C4-2B (cell line): ENCODE results near the gene TNFRSF11A.

ENCODE experiments used
- H3K27ac ChIP-seq: fragments of 450-650 bp; 2 replicates; pipeline ENCODE4 v1.5.1; 2017
- CTCF ChIP-seq: fragments of 450-650 bp; conservative IDR thresholded peaks from 2 replicates; pipeline ENCODE4 v1.5.1; 2017; ENCODE audit warnings: mild to moderate bottlenecking
- ZFX ChIP-seq: fragments of 450-650 bp; IDR thresholded peaks from 2 replicates; pipeline ENCODE4 v1.6.1; 2017

The TNFRSF11A gene

GRCh38 chr18:62434798-62435197 lies 109.7 kb downstream of the TNFRSF11A start:
- TF ChIP-seq ZFX (no peak), CTCF (no peak)
- H3K27ac ChIP-seq: no peak overlapping the region

GRCh38 chr18:62435435-62436031 lies 110.4 kb downstream of the TNFRSF11A start:
- no peak overlapping the region for H3K27ac ChIP-seq
- no peak for TF ChIP-seq ZFX
- TF ChIP-seq CTCF: no peak

- TF ChIP-seq CTCF (no peak), ZFX (no peak)
- peak overlapping the region; percentile 24 for H3K27ac ChIP-seq
These were observed 111.6 kb downstream of the TNFRSF11A start for GRCh38 chr18:62436636-62437234.

- no peak for TF ChIP-seq ZFX
- TF ChIP-seq CTCF: no peak
- peak overlapping the region; percentile 24 for H3K27ac ChIP-seq
These were observed 112.3 kb downstream of the TNFRSF11A start for GRCh38 chr18:62437235-62438017.

GRCh38 chr18:62438018-62438329 lies 112.9 kb downstream of the TNFRSF11A start:
- H3K27ac ChIP-seq: peak overlapping the region; percentile 24; the same call in 1 of the 2 replicates
- TF ChIP-seq CTCF: no peak
- no peak for TF ChIP-seq ZFX

GRCh38 chr18:62438402-62438801 lies 113.3 kb downstream of the TNFRSF11A start:
- TF ChIP-seq ZFX (no peak), CTCF (no peak)
- no peak overlapping the region; the same call in 1 of the 2 replicates for H3K27ac ChIP-seq

GRCh38 chr18:62438866-62439265 lies 113.8 kb downstream of the TNFRSF11A start:
- no peak overlapping the region for H3K27ac ChIP-seq
- TF ChIP-seq CTCF: no peak
- TF ChIP-seq ZFX: no peak
